GM23248 (cell line): Measurements from ENCODE around the gene ROCK2.

Source experiments
- EZH2 ChIP-seq: fragments of 200-600 bp; sonication (generic); IDR thresholded peaks from 2 replicates; pipeline ENCODE4 v1.6.1; 2018; ENCODE audit warnings: antibody characterized with exemption, mild to moderate bottlenecking; ENCODE audit not compliant: insufficient read depth, poor library complexity, severe bottlenecking
- EZH2phosphoT487 ChIP-seq: fragments of 200-600 bp; sonication (generic); IDR thresholded peaks from 2 replicates; pipeline ENCODE4 v1.6.1; 2018; ENCODE audit warnings: antibody characterized with exemption, moderate library complexity, mild to moderate bottlenecking, low read depth; ENCODE audit not compliant: insufficient read depth

- TF ChIP-seq EZH2phosphoT487 (no peak), EZH2 (no peak)
Measured at GRCh38 chr2:11340717-11341116, 3.7 kb downstream of the ROCK2 start.
